HG03575 (cell line): ENCODE data around the gene OR5P2.
"Not testable (repeated sequence)": the region's sequence is repeated elsewhere in the genome, so short reads cannot be mapped to it uniquely, and the experiment has no call there.

ENCODE experiments used
- ATAC-seq: cut with Tn5 transposase; IDR thresholded peaks from one replicate; pipeline ENCODE4 v1.9.1; 2021; ENCODE audit not compliant: unreplicated experiment, insufficient number of reproducible peaks, low FRiP score; ENCODE audit errors: extremely low read depth

OR5P2 gene, protein sequence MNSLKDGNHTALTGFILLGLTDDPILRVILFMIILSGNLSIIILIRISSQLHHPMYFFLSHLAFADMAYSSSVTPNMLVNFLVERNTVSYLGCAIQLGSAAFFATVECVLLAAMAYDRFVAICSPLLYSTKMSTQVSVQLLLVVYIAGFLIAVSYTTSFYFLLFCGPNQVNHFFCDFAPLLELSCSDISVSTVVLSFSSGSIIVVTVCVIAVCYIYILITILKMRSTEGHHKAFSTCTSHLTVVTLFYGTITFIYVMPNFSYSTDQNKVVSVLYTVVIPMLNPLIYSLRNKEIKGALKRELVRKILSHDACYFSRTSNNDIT

DNA sequence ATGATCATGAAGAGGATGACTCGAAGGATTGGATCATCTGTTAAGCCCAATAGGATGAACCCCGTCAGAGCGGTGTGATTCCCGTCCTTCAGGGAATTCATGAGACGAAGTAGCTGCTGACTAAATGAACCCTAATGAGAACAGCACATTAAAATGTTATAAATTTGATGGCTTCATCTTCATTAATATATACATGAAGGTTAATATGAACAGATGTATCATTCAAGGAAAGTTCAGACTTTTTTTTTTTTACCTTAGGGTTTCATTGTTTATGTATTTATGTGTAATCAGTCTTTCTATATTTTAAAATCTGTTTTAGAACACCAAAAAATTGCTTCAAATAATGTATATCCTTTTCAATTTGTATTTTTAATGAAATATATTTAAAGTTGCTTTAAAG is at the start of gene OR5P2:
Gene OR5P2, minus strand, starts transcription at position 101 of the 400 bp plus-strand sequence. Its CDS starts 0 bp downstream, at position 101.
- ATAC-seq, result no peak

DNA sequence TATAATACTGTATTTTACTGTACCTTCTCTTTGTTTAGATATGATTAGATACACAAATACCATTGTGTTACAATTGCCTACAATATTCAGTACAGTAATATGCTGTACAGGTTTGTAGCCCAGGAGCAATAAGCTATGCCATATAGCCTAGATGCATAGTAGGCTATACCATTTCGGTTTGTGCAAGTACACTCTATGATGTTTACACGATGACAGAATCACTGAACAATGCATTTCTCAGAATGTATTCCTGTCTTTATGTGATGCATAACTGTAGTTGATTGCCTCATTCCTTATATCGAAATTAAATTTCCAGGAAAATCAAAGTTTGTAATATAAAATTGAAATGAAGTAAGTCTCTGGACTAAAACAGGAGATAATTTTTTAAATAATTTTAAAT is 49.3 kb upstream of the OR5P2 start:
- ATAC-seq, result no peak

GRCh38 chr11:7844986-7845385 is 48.2 kb upstream of the OR5P2 start:
- ATAC-seq, result no peak

DNA sequence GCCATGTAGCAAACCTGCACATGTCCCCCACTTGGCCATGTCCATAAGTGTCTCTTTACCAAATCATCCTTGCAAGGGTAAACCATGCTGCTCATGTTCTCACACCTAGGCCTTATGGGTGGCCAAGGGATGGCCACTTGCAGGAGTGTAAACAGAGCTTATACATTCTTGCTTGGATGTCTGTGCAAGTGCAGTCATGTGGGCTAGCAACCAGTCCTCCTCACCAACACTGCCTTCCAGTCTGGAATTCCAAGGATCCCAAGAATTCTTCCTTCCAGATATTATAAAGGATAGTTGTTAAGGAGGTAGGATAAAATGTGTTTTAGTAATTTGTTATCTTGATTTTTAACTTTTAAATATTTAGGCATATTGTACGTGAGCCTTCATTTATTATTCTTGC is 47.8 kb upstream of the OR5P2 start:
- no peak for ATAC-seq

DNA sequence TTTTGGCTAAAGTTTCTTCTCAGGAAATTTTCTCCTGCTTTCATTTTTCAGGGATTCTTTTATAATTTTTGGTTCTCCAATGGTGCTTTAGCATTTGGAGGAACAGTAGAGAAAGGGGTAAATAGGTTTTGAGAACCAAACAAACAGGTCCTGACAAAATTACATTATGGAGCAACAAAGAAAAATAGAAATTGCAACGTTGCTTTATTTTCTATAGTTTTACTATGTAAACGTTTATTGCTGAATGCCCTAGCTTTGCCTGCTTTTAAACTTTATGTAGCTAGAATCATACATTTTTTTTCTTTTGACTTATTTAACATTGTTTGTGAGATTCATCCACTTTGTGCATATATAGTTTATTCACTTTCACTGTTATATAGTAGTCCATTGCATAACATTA is 43.8 kb upstream of the OR5P2 start:
- no peak for ATAC-seq

- ATAC-seq, result no peak
Observed at GRCh38 chr11:7833527-7833926, 36.8 kb upstream of the OR5P2 start.

DNA sequence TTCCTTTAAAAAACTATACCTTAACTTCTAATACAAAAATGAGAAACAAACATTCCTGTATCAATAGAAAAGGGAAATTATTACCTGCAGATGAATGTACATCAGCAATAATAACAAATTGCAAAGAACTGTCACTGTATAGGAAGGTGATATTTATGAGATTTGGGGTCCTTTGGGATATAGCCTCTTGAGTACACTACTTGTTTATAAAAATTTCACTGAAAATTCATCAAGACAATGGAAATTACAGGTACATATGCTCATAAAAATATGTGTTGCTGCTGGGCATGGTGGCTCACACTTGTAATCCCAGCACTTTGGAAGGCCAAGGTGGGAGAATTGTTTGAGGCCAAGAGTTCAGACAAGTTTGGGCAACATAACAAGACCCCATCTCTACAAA is 34.0 kb upstream of the OR5P2 start, which contains the start of gene OR5P3:
Gene OR5P3, minus strand, starts transcription at position 101 of the 400 bp plus-strand sequence.
- no peak for ATAC-seq

- ATAC-seq, result no peak
Observed at GRCh38 chr11:7826324-7826723, 29.6 kb upstream of the OR5P2 start.

DNA sequence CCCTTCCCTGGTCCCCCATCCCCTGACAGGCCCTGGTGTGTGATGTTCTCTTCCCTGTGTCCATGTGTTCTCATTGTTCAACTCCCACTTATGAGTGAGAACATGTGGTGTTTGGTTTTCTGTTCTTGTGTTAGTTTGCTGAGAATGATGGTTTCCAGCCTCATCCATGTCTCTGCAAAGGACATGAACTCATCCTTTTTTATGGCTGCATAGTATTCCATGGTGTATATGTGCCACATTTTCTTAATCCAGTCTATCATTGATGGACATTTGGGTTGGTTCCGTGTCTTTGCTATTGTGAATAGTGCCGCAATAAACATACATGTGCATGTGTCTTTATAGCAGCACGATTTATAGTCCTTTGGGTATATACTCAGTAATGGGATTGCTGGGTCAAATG is 23.7 kb upstream of the OR5P2 start:
- ATAC-seq, result not testable (repeated sequence)

- not testable (repeated sequence) for ATAC-seq
Observed at GRCh38 chr11:7814897-7815296, 18.2 kb upstream of the OR5P2 start.

DNA sequence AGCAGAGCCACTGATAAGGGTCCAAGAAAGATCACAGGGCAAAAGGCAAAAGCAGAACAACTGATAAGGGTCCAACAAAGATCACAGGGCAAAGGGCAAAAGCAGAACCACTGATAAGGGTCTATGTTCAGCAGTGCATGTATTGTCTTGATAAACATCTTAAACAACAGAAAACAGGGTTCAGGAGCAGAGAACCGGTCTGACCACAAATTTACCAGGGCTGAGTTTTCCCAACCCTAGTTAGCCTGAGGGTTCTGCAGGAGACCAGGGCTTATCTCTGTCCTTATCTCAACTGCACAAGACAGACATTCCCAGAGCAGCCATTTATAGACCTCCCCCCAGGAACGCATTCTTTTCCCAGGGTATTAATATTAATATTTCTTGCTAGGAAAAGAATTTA is 13.6 kb upstream of the OR5P2 start:
- ATAC-seq, result not testable (repeated sequence)

GRCh38 chr11:7793233-7793632 is 3.5 kb downstream of the OR5P2 start:
- ATAC-seq, result no peak

DNA sequence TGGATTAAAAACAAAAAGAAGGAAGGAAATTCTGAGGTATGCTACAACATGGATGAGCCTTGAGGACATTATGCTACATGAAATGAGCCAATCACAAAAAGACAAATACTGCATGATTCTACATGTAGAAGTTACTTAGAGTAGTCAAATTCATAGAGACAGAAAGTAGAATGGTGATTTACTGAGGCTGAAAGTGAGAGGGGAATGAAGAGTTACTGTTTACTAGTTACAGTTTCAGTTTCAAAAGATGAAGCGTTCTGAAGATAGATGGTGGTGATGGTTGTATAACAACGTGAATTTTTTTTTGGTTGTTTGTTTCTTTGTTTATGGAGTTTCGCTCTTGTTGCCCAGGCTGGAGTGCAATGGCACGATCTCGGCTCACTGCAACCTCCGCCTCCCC is 9.5 kb downstream of the OR5P2 start:
- peak; percentile 99 for ATAC-seq

GRCh38 chr11:7775689-7776088 is 21.1 kb downstream of the OR5P2 start:
- no peak for ATAC-seq

DNA sequence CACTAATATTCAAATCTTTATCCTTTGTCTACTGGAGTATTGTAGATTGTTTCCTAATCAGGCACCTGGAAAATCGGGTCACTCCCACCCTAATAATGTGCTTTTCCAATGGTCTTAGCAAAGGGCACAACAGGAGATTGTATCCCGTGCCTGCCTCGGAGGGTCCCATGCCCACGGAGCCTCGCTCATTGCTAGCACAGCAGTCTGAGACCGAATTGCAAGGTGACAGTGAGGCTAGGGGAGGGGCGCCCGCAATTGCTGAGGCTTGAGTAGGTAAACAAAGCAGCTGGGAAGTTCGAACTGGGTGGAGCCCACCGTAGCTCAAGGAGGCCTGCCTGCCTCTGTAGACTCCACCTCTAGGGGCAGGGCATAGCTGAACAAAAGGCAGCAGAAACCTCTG is 32.4 kb downstream of the OR5P2 start:
- ATAC-seq, result not testable (repeated sequence)

DNA sequence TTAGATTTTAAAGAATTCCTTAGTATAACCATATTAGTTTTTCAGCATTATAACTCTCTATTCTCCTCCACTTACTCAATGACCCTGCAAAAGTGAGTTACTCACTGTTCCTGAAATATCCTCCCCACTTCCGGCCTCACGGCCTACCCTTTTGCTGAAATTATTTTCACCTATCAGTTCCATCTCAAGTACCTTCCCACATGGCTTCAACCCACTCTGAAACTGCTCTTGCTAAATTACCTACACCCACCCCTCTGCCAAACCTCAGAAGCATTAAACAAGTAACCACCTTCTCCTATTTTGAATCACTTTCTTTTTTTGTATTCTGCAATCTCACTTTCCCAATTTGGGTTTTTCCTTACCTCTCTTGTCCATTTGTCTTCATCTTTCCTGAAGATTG is 37.7 kb downstream of the OR5P2 start:
- ATAC-seq, result peak; percentile 87

GRCh38 chr11:7749456-7749855 is 47.3 kb downstream of the OR5P2 start:
- no peak for ATAC-seq
